ENCODE measurements around the gene NEURL1B.

Gene NEURL1B

GRCh38 chr5:172736508-172737135 is 95.6 kb downstream of the NEURL1B start:
- no peak for DNase-seq

DNA sequence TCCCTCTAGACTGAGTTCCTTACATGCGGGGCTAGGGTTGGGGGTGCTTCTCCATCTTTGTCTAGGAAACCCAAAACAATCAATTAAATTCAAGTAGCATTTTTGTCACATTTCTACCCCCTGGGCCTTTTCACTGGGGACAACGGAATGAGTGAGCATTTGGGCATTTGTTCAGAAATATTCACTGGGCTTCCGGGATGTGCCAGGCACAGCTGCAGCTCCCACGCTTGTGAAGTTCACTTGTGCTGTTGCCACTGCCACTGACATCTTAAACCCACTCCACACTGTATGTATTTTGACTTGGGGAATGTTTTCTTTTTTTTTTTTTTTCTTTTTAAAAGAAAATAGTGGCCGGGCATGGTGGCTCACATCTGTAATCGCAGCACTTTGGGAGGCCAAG is 98.3 kb downstream of the NEURL1B start:
- no peak for DNase-seq

DNA sequence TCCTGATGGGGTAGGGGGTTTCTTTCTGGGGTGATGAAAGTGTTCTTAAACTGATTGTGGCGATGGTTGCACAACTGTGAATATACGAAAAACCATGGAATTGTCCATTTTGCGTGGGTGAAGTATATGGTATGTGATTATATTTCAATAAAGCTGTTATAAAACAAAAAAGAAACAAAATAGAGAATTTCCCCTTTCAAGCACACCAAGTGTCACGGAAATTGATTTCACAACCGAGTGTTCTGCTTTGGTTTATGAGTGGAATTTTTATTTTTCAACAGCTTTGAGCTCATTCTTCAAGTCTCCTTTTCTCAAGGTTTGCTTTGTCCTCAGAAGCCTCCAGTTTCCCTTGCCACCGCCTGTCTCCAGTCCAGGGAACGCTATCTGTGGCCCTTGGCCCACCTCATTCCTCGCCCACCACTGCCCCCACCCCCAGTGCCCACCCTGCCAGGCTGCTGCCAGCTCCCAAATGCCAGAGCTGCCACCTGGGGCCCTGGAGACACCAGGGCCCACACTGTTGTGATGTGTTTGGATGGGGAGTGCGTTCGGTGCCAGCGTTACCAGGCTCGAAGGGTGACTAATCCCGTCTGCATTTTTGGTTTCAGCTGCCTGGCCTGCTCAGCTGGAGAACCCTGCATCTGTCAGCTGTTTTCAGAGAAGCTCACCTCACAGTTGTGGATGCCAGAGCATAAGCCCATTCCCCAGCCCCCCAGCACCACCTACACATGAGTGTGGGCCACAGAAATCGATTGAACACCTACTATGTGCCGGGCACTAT is 99.6 kb downstream of the NEURL1B start:
- no peak for DNase-seq

Measured in activated CD4-positive, CD25-positive, alpha-beta regulatory T cell treated with anti-CD3 and anti-CD28 coated beads, Interleukin-2, amount 50 U/mL, for 72 hours (primary cell).